Astrocyte (in vitro differentiated cells and primary cell): Measurements from ENCODE around the gene ZNF207.

Experiments used
- CTCF ChIP-seq: IDR thresholded peaks from 2 replicates; pipeline ENCODE4 v1.5.1; 2011; ENCODE audit warnings: low read depth, mild to moderate bottlenecking, inconsistent platforms, low read length, moderate library complexity; ENCODE audit not compliant: insufficient read depth
- EZH2 ChIP-seq: IDR thresholded peaks from 2 replicates; pipeline ENCODE4 v1.6.1; 2012; ENCODE audit warnings: mild to moderate bottlenecking, low read length, inconsistent platforms; ENCODE audit not compliant: insufficient read depth

- TF ChIP-seq CTCF (no peak), EZH2 (no peak)
Observed at GRCh38 chr17:32335046-32335445, 14.9 kb upstream of the ZNF207 start.
